GM18520 (cell line): ENCODE results near the gene TBC1D5.
A peak's percentile ranks its signal among the peaks of the same experiment; 100 is the strongest.
"Not testable (repeated sequence)": the region's sequence is repeated elsewhere in the genome, so short reads cannot be mapped to it uniquely, and the experiment has no call there.

Experiments
- ATAC-seq: cut with Tn5 transposase; IDR thresholded peaks from one replicate; pipeline ENCODE4 v1.9.1; 2021; ENCODE audit not compliant: unreplicated experiment

The TBC1D5 gene

GRCh38 chr3:17430582-17430981, 311.8 kb downstream of the TBC1D5 start:
- no peak for ATAC-seq

- peak; percentile 64 for ATAC-seq
Observed at GRCh38 chr3:17423786-17424536, 318.5 kb downstream of the TBC1D5 start.

GRCh38 chr3:17422636-17423035, 319.8 kb downstream of the TBC1D5 start:
- ATAC-seq = no peak

- no peak for ATAC-seq
Observed at GRCh38 chr3:17420668-17421067, 321.8 kb downstream of the TBC1D5 start.

GRCh38 chr3:17412950-17413530, 329.4 kb downstream of the TBC1D5 start:
- peak; percentile 71 for ATAC-seq

GRCh38 chr3:17411157-17411877, 331.1 kb downstream of the TBC1D5 start:
- no peak for ATAC-seq

- ATAC-seq = no peak
Observed at GRCh38 chr3:17407576-17407975, 334.9 kb downstream of the TBC1D5 start.

GRCh38 chr3:17404548-17404947, 337.9 kb downstream of the TBC1D5 start:
- ATAC-seq = no peak

GRCh38 chr3:17402442-17402841, 340.0 kb downstream of the TBC1D5 start:
- no peak for ATAC-seq

- ATAC-seq = no peak
Observed at GRCh38 chr3:17401912-17402311, 340.5 kb downstream of the TBC1D5 start.

- ATAC-seq = peak; percentile 17
Observed at GRCh38 chr3:17399586-17399985, 342.8 kb downstream of the TBC1D5 start.

- ATAC-seq = peak; percentile 98
Observed at GRCh38 chr3:17398959-17399551, 343.4 kb downstream of the TBC1D5 start.

- ATAC-seq = no peak
Observed at GRCh38 chr3:17396036-17396435, 346.4 kb downstream of the TBC1D5 start.

- ATAC-seq = no peak
Observed at GRCh38 chr3:17394541-17395155, 347.8 kb downstream of the TBC1D5 start.

- not testable (repeated sequence) for ATAC-seq
Observed at GRCh38 chr3:17392516-17392915, 349.9 kb downstream of the TBC1D5 start.

GRCh38 chr3:17390785-17391184, 351.6 kb downstream of the TBC1D5 start:
- ATAC-seq = no peak

- no peak for ATAC-seq
Observed at GRCh38 chr3:17387108-17387507, 355.3 kb downstream of the TBC1D5 start.

- ATAC-seq = no peak
Observed at GRCh38 chr3:17386432-17386831, 356.0 kb downstream of the TBC1D5 start.

- no peak for ATAC-seq
Observed at GRCh38 chr3:17384567-17385296, 357.7 kb downstream of the TBC1D5 start.

GRCh38 chr3:17373304-17373703, 369.1 kb downstream of the TBC1D5 start:
- no peak for ATAC-seq
